Activated CD4-positive, CD25-positive, alpha-beta regulatory T cell treated with anti-CD3 and anti-CD28 coated beads, Interleukin-2, amount 50 U/mL, for 72 hours (primary cell): ENCODE data around the gene RPL28.
"Not testable (repeated sequence)": the region's sequence is repeated elsewhere in the genome, so short reads cannot be mapped to it uniquely, and the experiment has no call there.

Experiments
- DNase-seq: peaks from one replicate; pipeline ENCODE4 v3.0.0; 2021

The RPL28 gene

DNA sequence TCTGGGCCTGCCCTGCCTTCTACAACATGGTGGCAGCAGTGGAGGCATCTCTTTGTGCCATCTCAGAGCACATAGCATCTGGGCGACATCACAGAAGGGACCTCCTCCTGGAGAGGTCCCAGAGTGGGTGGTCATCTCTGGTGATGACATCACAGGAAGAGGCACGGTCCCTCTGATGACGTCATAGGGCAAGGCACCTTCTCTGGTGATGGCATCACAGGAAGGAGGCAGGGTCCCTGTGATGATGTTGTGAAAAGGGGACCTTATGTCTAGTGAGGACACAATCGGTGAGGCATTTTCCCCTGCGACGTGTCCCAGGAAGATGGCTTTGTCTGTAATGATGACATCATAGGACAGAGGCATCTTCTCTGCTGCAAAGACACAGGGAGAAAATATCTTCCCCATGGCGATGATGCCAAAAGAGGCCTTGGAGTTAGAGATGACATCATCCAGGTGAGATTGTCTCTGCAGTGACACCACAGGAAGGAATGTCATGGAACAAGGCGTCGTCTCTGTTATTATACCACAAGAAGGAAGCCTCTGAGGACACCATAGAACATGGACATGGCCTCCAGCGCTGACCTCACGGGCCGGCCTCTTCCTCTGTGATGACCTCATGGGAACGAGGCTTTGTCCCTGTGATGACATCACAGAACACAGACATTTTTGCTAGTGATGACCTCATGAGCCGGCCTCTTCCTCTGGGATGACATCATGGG lies 46.7 kb downstream of the RPL28 start:
- no peak for DNase-seq

GRCh38 chr19:55433292-55433691 lies 47.6 kb downstream of the RPL28 start:
- no peak for DNase-seq

GRCh38 chr19:55434356-55434919 lies 48.7 kb downstream of the RPL28 start:
- DNase-seq = no peak

GRCh38 chr19:55435020-55435419 lies 49.3 kb downstream of the RPL28 start:
- no peak for DNase-seq

- no peak for DNase-seq
Measured at GRCh38 chr19:55436847-55437246, 51.1 kb downstream of the RPL28 start.

- DNase-seq = no peak
Measured at GRCh38 chr19:55437410-55437809, 51.7 kb downstream of the RPL28 start.

GRCh38 chr19:55439052-55439451 lies 53.3 kb downstream of the RPL28 start:
- DNase-seq = no peak

- DNase-seq = no peak
Measured at GRCh38 chr19:55440411-55441105, 54.8 kb downstream of the RPL28 start.

DNA sequence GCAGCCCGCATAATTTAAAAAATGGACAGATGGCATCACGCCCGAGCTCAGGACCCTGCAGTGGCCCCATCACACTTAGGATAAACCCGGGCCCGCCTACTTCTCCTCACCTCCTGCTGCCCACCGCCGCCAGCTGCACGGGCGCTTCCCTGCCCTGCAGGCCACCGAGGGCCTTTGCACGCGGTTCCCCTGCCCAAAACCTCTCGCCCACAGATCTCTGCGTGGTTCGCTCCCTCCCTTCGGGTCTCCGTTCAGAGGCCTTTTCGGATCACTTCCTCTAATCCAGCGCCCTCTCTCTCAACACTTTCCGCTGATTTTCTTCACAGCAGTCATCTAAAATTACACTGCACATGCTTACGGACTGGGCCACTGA lies 55.6 kb downstream of the RPL28 start:
- DNase-seq = no peak

GRCh38 chr19:55441692-55442321 lies 56.1 kb downstream of the RPL28 start:
- DNase-seq = no peak

DNA sequence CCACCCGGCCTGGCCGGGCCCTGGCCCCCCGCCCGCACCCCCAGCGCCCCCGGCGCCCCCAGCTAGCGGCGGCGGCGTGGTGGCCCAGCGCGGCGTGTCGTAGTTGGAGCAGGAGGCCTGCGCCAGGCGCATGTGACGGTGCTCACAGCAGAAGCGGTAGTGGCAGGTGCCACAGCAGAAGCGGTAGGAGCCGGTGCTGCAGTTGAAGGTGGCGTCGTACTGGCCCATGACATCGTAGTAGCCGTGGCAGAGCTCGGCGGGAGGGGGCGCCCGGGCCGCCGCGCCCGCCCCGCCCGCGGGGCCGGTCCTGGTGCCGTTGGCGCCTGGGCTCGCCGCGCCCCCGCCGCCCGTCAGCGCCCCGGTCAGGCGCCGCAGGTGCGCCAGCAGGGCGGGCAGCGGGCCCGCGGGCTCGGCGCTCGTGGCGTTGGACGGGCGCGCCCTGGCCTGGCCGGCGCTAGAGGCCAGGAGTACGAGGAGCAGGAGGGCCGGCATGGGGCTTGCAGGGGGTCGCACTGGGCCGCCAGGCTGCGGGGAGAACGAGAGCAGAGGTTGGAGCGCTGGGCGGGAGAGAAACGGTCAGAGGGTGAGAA lies 56.7 kb downstream of the RPL28 start:
- DNase-seq = no peak

- DNase-seq = no peak
Measured at GRCh38 chr19:55443045-55443823, 57.5 kb downstream of the RPL28 start, which contains the start of gene SHISA7. TSS of gene SHISA7 (minus strand) at chr19:55443300. CDS start at chr19:55442863, 437 bp downstream.

- DNase-seq = no peak
Measured at GRCh38 chr19:55443824-55444480, 58.2 kb downstream of the RPL28 start.

DNA sequence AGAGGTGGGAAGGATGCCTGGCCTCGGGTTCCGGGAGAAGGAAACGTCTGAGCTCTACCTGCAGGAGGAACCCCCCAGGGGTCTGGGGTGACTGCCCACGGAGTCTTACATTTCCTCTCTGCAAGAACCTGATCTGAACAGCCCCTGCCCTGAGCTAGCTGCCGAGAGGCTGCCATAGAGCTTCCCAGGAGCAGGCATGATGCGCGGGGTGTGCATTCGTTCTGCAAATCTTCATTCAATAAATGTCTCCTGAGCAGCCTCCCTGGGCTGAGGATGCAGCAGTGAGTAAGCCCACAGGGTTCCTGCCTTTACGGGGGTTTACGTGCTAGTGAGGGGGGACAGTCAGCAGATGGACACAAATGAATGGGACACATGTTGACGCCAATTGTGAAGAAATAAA lies 58.9 kb downstream of the RPL28 start:
- no peak for DNase-seq

DNA sequence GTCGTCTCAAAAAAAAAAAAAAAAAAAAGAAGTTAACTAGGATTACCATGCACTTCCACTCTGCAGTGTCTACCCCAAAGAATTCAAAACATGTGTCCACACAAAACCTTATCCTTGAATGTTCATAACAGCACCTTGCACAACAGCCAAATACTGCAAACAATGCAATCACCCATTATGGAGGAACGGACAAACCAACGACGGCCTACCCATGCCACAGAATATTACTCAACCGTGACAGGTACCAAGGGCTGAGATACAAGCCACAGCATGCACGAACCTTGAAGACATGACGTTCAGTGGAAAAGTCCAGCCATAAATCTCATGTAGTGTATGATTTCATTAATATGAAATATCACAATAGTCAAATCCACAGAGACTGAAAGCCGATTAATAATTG lies 60.3 kb downstream of the RPL28 start:
- no peak for DNase-seq

GRCh38 chr19:55447421-55448174 lies 61.9 kb downstream of the RPL28 start:
- DNase-seq = no peak

- DNase-seq = not testable (repeated sequence)
Measured at GRCh38 chr19:55448175-55448490, 62.4 kb downstream of the RPL28 start.

DNA sequence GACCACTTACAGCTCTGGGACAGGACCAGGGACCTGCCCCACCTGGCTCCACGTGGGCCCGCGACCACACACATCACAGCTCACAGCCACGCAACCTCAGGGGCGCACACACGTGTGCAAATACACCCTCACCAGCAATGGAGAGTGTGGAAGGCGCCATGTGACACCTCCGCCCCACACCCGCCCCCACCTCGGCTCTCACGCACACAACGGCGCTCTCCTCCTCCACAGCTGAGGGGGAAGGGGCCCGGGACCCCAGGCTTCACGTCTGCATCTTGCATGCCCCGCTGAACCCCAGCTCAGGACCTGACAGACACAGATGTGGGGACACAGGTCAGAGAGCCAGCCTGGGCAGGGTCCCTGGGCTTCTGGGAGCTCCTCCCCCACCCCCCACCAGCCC lies 63.7 kb downstream of the RPL28 start:
- DNase-seq = no peak

DNA sequence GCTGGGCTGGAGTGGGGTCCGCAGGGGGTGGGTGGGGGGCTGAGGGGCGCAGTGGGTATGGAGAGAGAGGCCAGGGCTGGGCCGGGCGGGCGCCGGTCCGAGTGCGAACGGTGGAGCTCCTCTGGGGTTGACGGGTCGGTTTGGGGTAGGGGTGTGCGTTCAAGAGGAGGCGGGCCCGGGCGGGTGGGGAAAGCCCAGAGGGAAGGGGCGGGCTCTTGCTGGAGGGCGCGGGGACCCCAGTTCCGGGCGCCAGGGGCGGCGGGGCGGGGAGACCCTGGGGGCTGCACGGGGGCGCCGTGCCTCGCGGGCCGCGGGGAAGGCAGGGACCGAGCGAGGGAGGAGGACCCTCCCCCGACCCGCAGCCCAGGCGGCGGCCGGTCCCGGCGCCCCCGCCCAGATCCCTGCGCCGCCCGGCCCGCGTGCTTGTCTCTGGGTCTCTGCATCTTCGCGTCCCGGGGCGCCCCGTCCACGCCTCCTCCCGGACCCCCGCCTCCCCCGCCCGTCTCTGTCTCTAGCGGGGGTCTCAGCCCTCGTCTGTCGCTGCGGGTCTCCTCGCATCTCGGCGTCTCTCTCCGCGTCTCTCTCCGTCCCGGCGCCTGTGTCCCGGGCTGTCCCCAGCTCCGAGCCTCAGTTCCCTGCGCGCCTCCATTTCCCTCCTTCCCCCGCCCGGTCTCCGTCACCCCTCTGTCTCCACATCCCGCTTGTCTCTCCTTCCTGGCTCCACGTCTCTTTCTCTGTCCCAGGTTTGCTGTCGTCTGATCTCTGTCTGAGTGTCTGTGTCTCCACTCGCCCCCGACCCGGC lies 65.6 kb downstream of the RPL28 start:
- DNase-seq = no peak

- DNase-seq = no peak
Measured at GRCh38 chr19:55451965-55452748, 66.4 kb downstream of the RPL28 start.
